ENCODE results near the gene COQ3. TPM values are rescaled to one million over a fixed set of nuclear protein-coding genes. Genes with fewer than 3 reads are reported as not detected.

COQ3 gene
- total RNA-seq, 2 experiments from 2014 or later = 8.3 to 10.9 TPM

DNA sequence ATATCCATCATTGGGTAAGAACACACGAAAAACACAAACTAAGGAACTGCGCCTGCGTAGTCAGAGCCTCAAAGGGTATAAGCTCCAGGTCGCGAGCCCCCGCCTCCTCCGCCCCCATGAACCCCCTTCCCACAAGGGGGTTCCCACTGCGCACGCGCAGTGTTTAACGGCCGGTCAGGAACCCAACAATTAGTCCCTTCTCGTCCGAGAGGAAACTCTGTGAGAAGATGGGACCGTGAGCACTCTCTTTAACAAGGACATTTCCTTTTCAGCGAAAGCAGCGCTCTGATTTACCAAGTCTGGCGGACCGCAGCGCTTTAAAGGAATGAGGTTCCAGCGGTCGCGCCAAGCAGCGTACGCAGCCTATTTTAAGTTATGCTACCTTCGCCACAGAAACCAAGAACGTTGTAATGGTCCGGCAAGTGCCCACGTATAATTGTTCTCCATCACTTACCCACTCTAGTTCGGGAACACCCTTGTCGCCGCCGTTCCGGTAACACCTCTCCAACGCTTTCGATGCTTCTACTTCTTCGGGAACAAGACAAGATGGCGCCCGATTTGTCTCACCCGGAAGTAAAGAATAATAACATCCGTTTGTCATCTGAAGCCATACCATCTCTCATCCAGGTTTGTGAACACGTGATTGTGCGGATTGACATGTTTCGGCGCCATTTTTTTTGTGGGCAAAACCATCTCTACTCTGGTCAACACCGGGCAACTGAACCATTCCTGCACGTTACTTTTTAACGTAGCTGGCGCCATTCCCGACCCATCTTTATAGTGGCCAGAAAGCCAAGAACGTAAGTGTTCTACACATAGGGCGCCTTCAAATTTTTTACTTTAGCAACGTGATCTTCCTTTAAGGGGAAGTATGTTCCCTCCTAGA lies 31.0 kb upstream of the COQ3 start, which contains the start of gene PNISR:
Gene PNISR, minus strand, starts transcription at position 548 of the 886 bp plus-strand sequence. CDS start 10,649 bp downstream, outside the sequence.
- H3K4me2 ChIP-seq (ENCODE audit: low read length) = peak within 1 kb of the TSS; percentile 98
- TF ChIP-seq EZH2phosphoT487 (IDR thresholded peaks at IDR 0.05; ENCODE audit: borderline replicate concordance, low read depth, low read length) = no peak
- TF ChIP-seq, protein P1, sequence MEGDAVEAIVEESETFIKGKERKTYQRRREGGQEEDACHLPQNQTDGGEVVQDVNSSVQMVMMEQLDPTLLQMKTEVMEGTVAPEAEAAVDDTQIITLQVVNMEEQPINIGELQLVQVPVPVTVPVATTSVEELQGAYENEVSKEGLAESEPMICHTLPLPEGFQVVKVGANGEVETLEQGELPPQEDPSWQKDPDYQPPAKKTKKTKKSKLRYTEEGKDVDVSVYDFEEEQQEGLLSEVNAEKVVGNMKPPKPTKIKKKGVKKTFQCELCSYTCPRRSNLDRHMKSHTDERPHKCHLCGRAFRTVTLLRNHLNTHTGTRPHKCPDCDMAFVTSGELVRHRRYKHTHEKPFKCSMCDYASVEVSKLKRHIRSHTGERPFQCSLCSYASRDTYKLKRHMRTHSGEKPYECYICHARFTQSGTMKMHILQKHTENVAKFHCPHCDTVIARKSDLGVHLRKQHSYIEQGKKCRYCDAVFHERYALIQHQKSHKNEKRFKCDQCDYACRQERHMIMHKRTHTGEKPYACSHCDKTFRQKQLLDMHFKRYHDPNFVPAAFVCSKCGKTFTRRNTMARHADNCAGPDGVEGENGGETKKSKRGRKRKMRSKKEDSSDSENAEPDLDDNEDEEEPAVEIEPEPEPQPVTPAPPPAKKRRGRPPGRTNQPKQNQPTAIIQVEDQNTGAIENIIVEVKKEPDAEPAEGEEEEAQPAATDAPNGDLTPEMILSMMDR (conservative IDR thresholded peaks at IDR 0.05; ENCODE audit: low read length) = no peak
- BruUV-seq (replicated peaks) = TSS peak; percentile 74
- peaks cover 37% of the 10 kb centered on the region for H4K20me1 ChIP-seq (ENCODE audit: insufficient read depth, low read length)
- H3K27ac ChIP-seq (ENCODE audit: low read depth, low read length, poor library complexity, severe bottlenecking) = peak within 1 kb of the TSS; percentile 91
- H3K4me1 ChIP-seq (ENCODE audit: insufficient read depth, low read length, poor library complexity, severe bottlenecking) = peaks cover 44% of the 10 kb centered on the region
- peaks cover 49% of the 10 kb centered on the region for H3K36me3 ChIP-seq (ENCODE audit: insufficient read depth, low read length)
- H3K79me2 ChIP-seq (ENCODE audit: insufficient read depth, low read depth, low read length) = peaks cover 72% of the 10 kb centered on the region
- intact Hi-C loops (cut with micrococcal nuclease; ENCODE audit: unreplicated experiment) = loop anchor here (1.0 to 5.0 kb wide), 3 partner anchors 93 to 143 kb away; partner anchors contain the start of gene CCNC
- H3K9me2 ChIP-seq (ENCODE audit: insufficient read depth, low read length) = no peaks in the 10 kb centered on the region
- H3K4me3 ChIP-seq (ENCODE audit: low read depth, low read length, poor library complexity, severe bottlenecking) = peak within 1 kb of the TSS; percentile 80
- H2AFZ ChIP-seq (ENCODE audit: low read length) = peak within 1 kb of the TSS; percentile 96
- H3K9me3 ChIP-seq (ENCODE audit: low read length) = no peaks in the 10 kb centered on the region
- CTCF ChIA-PET (ENCODE audit: unreplicated experiment) = no interaction called here
- peak; percentile 99 for DNase-seq (ENCODE audit: low spot score)
- POLR2A ChIA-PET = interaction anchor here (0.5 to 3.2 kb wide), 22 partner anchors 9 to 558 kb away, joined by 3 to 23 read pairs (median 3); partner anchors contain the start of genes CCNC, COQ3 and USP45

DNA sequence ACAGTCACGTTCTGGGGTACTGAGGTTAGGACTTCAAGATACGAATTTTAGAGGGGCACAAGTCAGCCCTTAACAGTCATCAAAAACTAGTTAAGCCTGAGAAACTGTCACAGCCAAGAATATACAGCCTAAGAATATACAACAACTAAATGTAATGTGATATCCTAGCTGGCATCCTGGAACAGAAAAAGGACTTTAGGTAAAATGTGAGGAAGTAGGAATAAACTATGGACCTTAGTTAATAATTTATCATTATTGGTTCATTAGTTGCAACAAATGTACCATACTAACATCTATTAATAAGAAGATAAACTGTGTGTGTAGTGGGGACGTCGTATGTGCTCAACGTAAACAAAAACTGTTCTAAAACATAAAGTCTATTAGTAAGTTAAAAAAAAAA lies 30.0 kb upstream of the COQ3 start:
- POLR2A ChIA-PET = interaction anchor here (0.7 to 3.2 kb wide), 10 partner anchors 10 to 147 kb away, joined by 3 to 23 read pairs (median 4); partner anchors contain the start of genes CCNC and COQ3
- no peak overlapping the region for H2AFZ ChIP-seq (ENCODE audit: low read length)
- intact Hi-C loops (cut with micrococcal nuclease; ENCODE audit: unreplicated experiment) = loop anchor here (2.0 kb wide), 1 partner anchor 97 kb away; no protein-coding TSS in a partner anchor
- peak overlapping the region; percentile 75 for H3K4me2 ChIP-seq (ENCODE audit: low read length)
- CTCF ChIA-PET (ENCODE audit: unreplicated experiment) = no interaction called here
- TF ChIP-seq, protein P1 (conservative IDR thresholded peaks at IDR 0.05; ENCODE audit: low read length) = no peak
- no peak for TF ChIP-seq EZH2phosphoT487 (IDR thresholded peaks at IDR 0.05; ENCODE audit: borderline replicate concordance, low read depth, low read length)
- DNase-seq (ENCODE audit: low spot score) = no peak
- H4K20me1 ChIP-seq (ENCODE audit: insufficient read depth, low read length) = peaks cover 41% of the 10 kb centered on the region
- BruUV-seq (replicated peaks) = no TSS peak
- H3K79me2 ChIP-seq (ENCODE audit: insufficient read depth, low read depth, low read length) = peaks cover 82% of the 10 kb centered on the region
- H3K36me3 ChIP-seq (ENCODE audit: insufficient read depth, low read length) = peaks cover 49% of the 10 kb centered on the region
- peak overlapping the region; percentile 80 for H3K4me3 ChIP-seq (ENCODE audit: low read depth, low read length, poor library complexity, severe bottlenecking)
- no peaks in the 10 kb centered on the region for H3K9me2 ChIP-seq (ENCODE audit: insufficient read depth, low read length)
- H3K27ac ChIP-seq (ENCODE audit: low read depth, low read length, poor library complexity, severe bottlenecking) = peak overlapping the region; percentile 91
- no peaks in the 10 kb centered on the region for H3K9me3 ChIP-seq (ENCODE audit: low read length)
- peaks cover 44% of the 10 kb centered on the region for H3K4me1 ChIP-seq (ENCODE audit: insufficient read depth, low read length, poor library complexity, severe bottlenecking)
